Cardiac muscle cell (in vitro differentiated cells and primary cell): ENCODE measurements around the gene MX2. TPM values are rescaled to one million over a fixed set of nuclear protein-coding genes. Genes with fewer than 3 reads are reported as not detected.

Experiments
- DNase-seq, 2 donors: peaks; one replicate each; pipeline versions ENCODE4 v3.0.0 to v3.0.0-alpha.2; 2010 to 2017; ENCODE audit warnings: low read depth in 1 of 2, low spot score in 1 of 2
- H3K27ac ChIP-seq: fragments of 200-600 bp; sonication (generic); 2 replicates; pipeline ENCODE4 v1.5.1; 2016
- H3K27me3 ChIP-seq: fragments of 200-600 bp; sonication (generic); 2 replicates; pipeline ENCODE4 v1.6.0; 2016; ENCODE audit warnings: control low read depth
- H3K36me3 ChIP-seq: fragments of 200-600 bp; sonication (generic); 2 replicates; pipeline ENCODE4 v1.5.1; 2016; ENCODE audit warnings: control low read depth
- H3K4me1 ChIP-seq: fragments of 200-600 bp; sonication (generic); 2 replicates; pipeline ENCODE4 v1.8.1; 2017; ENCODE audit warnings: low read depth, mild to moderate bottlenecking, mixed run types
- H3K4me3 ChIP-seq: fragments of 200-600 bp; sonication (generic); 2 replicates; pipeline ENCODE4 v1.5.1; 2016; ENCODE audit warnings: mild to moderate bottlenecking
- H3K9me3 ChIP-seq: fragments of 200-600 bp; sonication (generic); 2 replicates; pipeline ENCODE4 v1.5.1; 2017; ENCODE audit warnings: low read depth, mild to moderate bottlenecking, control low read depth
- CTCF ChIP-seq: IDR thresholded peaks from 2 replicates; pipeline ENCODE4 v1.5.1; 2012; ENCODE audit warnings: low read depth, mild to moderate bottlenecking, low read length
- polyA plus RNA-seq: library from polyadenylated mRNA; unstranded; fragments of >200 nt; fragmentation: Nextera tagmentation; extraction: Ambion mirVana; gene quantifications from 2 replicates; pipeline ENCODE4 v1.2.1, GENCODE V29; 2016
- total RNA-seq: library from RNA; depleted of rRNA; stranded (reverse); fragments of >200 nt; gene quantifications from 2 replicates; pipeline ENCODE4 v1.2.3, GENCODE V29; 2016

Gene MX2
- total and polyA plus RNA-seq, 2 experiments from 2014 or later = 0.28 to 2.3 TPM

DNA sequence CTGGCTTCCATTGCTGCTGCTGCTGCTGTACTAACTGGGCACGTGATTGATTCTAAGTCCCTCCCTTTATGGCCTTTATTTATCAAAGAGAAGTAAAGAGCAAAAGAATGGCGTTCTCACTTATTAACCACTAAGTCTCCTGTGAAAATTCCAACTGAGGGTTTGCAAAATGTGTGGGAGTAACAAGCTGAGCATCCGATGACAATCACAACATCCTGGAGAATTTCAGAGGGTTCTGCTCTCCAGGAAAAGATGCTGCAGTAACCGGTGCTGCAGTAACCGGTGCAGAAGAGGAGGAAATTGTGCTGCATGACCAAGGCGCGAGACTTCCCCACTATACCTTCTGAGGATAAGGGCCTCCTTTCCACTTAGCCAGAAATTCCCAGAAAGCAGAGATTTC is 12.7 kb upstream of the MX2 start:
- Histone ChIP-seq H3K27ac (no peak overlapping the region), H3K27me3 (peaks cover 3% of the 10 kb centered on the region), H3K4me3 (no peak overlapping the region), H3K36me3 (no peaks in the 10 kb centered on the region), H3K4me1 (no peaks in the 10 kb centered on the region), H3K9me3 (no peaks in the 10 kb centered on the region)
- no peak for DNase-seq
- TF ChIP-seq CTCF = no peak

GRCh38 chr21:41349619-41350390 is 12.0 kb upstream of the MX2 start:
- Histone ChIP-seq H3K9me3 (no peaks in the 10 kb centered on the region), H3K36me3 (no peaks in the 10 kb centered on the region), H3K4me1 (no peaks in the 10 kb centered on the region), H3K4me3 (no peak overlapping the region), H3K27ac (no peak overlapping the region), H3K27me3 (peaks cover 3% of the 10 kb centered on the region)
- no peak for DNase-seq
- no peak for TF ChIP-seq CTCF

DNA sequence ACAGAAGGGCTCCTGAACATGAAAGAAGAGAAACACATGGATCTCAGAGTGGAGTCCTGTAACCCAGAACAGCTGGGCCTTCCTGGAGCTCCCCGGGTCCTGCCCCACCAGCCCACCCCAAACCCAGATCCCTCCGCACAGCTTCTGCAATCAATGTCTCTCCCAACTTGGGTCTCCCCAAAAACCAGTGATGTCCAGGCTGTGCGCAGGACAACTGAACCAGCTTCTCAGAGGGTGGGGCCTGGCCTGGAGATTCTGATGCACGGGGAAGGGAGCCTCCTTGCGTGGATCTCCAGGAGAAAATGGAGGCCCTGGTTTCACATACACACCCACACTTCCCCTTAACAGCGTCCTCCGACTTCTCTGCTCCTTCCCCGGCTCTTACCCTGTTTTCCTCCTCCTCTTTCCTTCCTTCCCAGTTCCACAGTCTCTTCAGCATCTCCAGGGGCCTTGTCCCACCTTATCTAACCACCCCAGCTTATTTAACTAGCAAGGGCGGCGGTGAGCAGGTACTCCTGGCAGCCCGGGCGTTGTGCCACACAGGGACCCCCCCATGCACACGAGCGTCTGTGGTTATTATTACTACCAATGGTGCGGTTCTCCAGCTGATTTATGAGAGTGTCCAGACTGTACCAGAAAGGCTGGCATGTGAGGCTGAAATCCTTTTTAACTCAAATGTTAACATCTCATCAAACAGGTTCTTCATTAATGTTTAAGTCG is 11.2 kb upstream of the MX2 start:
- H3K27me3 ChIP-seq = peaks cover 3% of the 10 kb centered on the region
- TF ChIP-seq CTCF = no peak
- H3K9me3 ChIP-seq = no peaks in the 10 kb centered on the region
- no peak overlapping the region for H3K27ac ChIP-seq
- H3K4me1 ChIP-seq = no peaks in the 10 kb centered on the region
- no peak for DNase-seq
- H3K36me3 ChIP-seq = no peaks in the 10 kb centered on the region
- no peak overlapping the region for H3K4me3 ChIP-seq

- Histone ChIP-seq H3K36me3 (no peaks in the 10 kb centered on the region), H3K4me3 (no peak overlapping the region), H3K27me3 (no peaks in the 10 kb centered on the region), H3K4me1 (no peaks in the 10 kb centered on the region), H3K9me3 (no peaks in the 10 kb centered on the region), H3K27ac (no peak overlapping the region)
- no peak for TF ChIP-seq CTCF
- no peak for DNase-seq
Observed at GRCh38 chr21:41357546-41357945, 4.3 kb upstream of the MX2 start.

DNA sequence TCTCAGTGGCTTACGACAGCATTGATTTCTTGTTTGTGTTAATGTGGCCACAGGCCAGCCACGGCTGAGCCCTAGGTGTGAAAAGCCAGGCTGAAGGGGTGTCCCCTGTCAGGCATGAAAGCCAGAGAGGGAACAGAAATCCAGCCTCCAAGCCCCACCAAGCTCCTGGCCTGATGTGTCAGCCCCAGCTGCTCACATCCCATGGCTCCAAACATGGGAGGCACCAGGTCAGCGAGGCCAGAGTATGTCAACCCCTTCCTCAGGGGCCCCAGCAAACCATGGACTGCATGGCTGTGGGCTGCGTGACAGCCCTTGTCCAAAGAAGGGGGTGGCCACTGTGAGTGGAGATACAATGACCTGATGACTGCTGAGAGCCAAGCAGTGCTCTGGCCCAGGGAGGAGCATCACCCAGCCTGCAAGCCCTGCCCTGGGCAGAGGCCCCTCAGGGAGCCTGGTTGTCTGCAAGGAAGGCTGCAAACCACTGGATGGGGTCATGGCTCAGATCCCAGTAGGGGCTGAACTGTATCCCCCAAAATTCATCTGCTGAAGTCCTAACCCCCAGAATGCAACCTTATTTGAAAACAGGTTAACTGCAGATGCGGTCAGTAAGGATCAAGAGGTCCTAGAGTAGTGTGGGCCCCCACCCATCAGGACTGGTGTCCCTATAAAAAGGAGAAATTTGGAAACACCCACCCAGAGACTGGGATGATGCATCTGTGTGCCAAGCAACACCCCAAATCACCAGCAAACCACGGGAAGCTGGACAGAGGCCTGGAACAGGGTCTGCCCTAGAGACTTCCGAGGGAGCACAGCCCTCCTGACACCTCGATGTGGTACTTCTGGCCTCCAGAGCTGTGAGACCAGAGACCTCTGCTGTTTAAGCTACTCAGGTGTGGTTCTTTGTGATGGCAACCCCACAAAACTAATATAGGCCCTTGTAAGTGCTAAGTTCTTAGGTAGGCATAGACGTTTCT is 3.3 kb upstream of the MX2 start:
- no peaks in the 10 kb centered on the region for H3K27me3 ChIP-seq
- H3K9me3 ChIP-seq = no peaks in the 10 kb centered on the region
- no peak overlapping the region for H3K4me3 ChIP-seq
- DNase-seq = no peak
- no peaks in the 10 kb centered on the region for H3K4me1 ChIP-seq
- no peak overlapping the region for H3K27ac ChIP-seq
- no peaks in the 10 kb centered on the region for H3K36me3 ChIP-seq
- no peak for TF ChIP-seq CTCF
